Liver (tissue), 9 donors: Measurements from ENCODE around the gene PRPF19. TPM values are rescaled to one million over a fixed set of nuclear protein-coding genes. Genes with fewer than 3 reads are reported as not detected.

Experiments
- DNase-seq: peaks from one replicate; pipeline ENCODE4 v3.0.0-alpha.2; 2017; ENCODE audit warnings: low spot score
- H3K27ac ChIP-seq, 2 donors: one replicate each; pipeline ENCODE4 v1.7.0; 2013; ENCODE audit warnings: inconsistent platforms in 2 of 2, low read length in 2 of 2, control low read depth in 1 of 2, low read depth in 1 of 2, mild to moderate bottlenecking in 1 of 2
- H3K27me3 ChIP-seq, 4 donors: one replicate each; pipeline versions ENCODE4 v1.6.1 to v1.7.0; 2013; ENCODE audit warnings: low read length in 3 of 4, inconsistent platforms in 1 of 4, mild to moderate bottlenecking in 1 of 4, moderate library complexity in 1 of 4; ENCODE audit not compliant: control insufficient read depth in 4 of 4, insufficient read depth in 4 of 4
- H3K36me3 ChIP-seq, 4 donors: one replicate each; pipeline versions ENCODE4 v1.6.1 to v1.7.0; 2013; ENCODE audit warnings: low read length in 3 of 4, mild to moderate bottlenecking in 3 of 4, low read depth in 1 of 4, moderate library complexity in 1 of 4; ENCODE audit not compliant: control insufficient read depth in 4 of 4, insufficient read depth in 3 of 4
- H3K4me1 ChIP-seq, 4 donors: one replicate each; pipeline versions ENCODE4 v1.6.1 to v1.7.0; 2013; ENCODE audit warnings: low read length in 3 of 4, mild to moderate bottlenecking in 3 of 4, moderate library complexity in 1 of 4; ENCODE audit not compliant: control insufficient read depth in 4 of 4, insufficient read depth in 4 of 4
- H3K4me3 ChIP-seq, 3 donors: one replicate each; pipeline versions ENCODE4 v1.6.1 to v1.7.0; 2013; ENCODE audit warnings: low read length in 3 of 3, control low read depth in 1 of 3, low read depth in 1 of 3, mild to moderate bottlenecking in 1 of 3
- H3K9ac ChIP-seq, 2 donors: one replicate each; pipeline ENCODE4 v1.7.0; 2013; ENCODE audit warnings: low read length in 2 of 2, mild to moderate bottlenecking in 2 of 2, moderate library complexity in 2 of 2, control low read depth in 1 of 2, low read depth in 1 of 2
- H3K9me3 ChIP-seq, 4 donors: one replicate each; pipeline versions ENCODE4 v1.6.1 to v1.7.0; 2013; ENCODE audit warnings: low read length in 3 of 4; ENCODE audit not compliant: control insufficient read depth in 4 of 4
- EGR1 ChIP-seq, 2 donors: IDR thresholded peaks; 2 replicates each; pipeline ENCODE4 v1.6.1; 2016 to 2018; ENCODE audit warnings: antibody characterized with exemption in 2 of 2, low read depth in 2 of 2
- FOXA1 ChIP-seq: IDR thresholded peaks from 2 replicates; pipeline ENCODE4 v1.6.1; 2016; ENCODE audit warnings: antibody characterized with exemption
- FOXA2 ChIP-seq: IDR thresholded peaks from 2 replicates; pipeline ENCODE4 v1.6.1; 2016; ENCODE audit warnings: antibody characterized with exemption
- GABPA ChIP-seq, 2 donors: IDR thresholded peaks in 1 of 2; conservative IDR thresholded peaks in 1 of 2; 2 replicates each; pipeline ENCODE4 v1.6.1; 2016; ENCODE audit warnings: antibody characterized with exemption in 2 of 2, mild to moderate bottlenecking in 1 of 2, moderate library complexity in 1 of 2
- HNF4A ChIP-seq, 2 donors: conservative IDR thresholded peaks; 2 replicates each; pipeline ENCODE4 v1.6.1; 2016; ENCODE audit warnings: antibody characterized with exemption in 2 of 2, mild to moderate bottlenecking in 2 of 2
- HNF4G ChIP-seq: IDR thresholded peaks from 2 replicates; pipeline ENCODE4 v1.6.1; 2016; ENCODE audit warnings: antibody characterized with exemption
- JUND ChIP-seq, 2 donors: IDR thresholded peaks; 2 replicates each; pipeline ENCODE4 v1.6.1; 2016; ENCODE audit warnings: antibody characterized with exemption in 2 of 2
- NR2F2 ChIP-seq: IDR thresholded peaks from 2 replicates; pipeline ENCODE4 v1.6.1; 2016; ENCODE audit warnings: antibody characterized with exemption
- RAD21 ChIP-seq, 2 donors: IDR thresholded peaks; 2 replicates each; pipeline ENCODE4 v1.6.1; 2016; ENCODE audit warnings: antibody characterized with exemption in 2 of 2, mild to moderate bottlenecking in 2 of 2
- RXRA ChIP-seq, 2 donors: IDR thresholded peaks; 2 replicates each; pipeline ENCODE4 v1.6.1; 2017 to 2018; ENCODE audit warnings: antibody characterized with exemption in 2 of 2, mild to moderate bottlenecking in 1 of 2
- SP1 ChIP-seq: IDR thresholded peaks from 2 replicates; pipeline ENCODE4 v1.6.1; 2018; ENCODE audit warnings: antibody characterized with exemption, mild to moderate bottlenecking
- TAF1 ChIP-seq: conservative IDR thresholded peaks from 2 replicates; pipeline ENCODE4 v1.6.1; 2016; ENCODE audit warnings: antibody characterized with exemption, mild to moderate bottlenecking
- ZBTB33 ChIP-seq: IDR thresholded peaks from 2 replicates; pipeline ENCODE4 v1.6.1; 2016; ENCODE audit warnings: antibody characterized with exemption
- WGBS: extraction: QIAGEN DNeasy Blood & Tissue Kit; methylation state at CpG from one replicate; pipeline ENCODE4 v1.1.7; 2013; 5-methylcytosine and 5-hydroxymethylcytosine counted together
- polyA plus RNA-seq, 2 donors: library from polyadenylated mRNA; stranded (reverse) in 1 of 2; unstranded in 1 of 2; fragments of 200-250 nt in 1 of 2; fragments of >200 nt in 1 of 2; fragmentation: Nextera tagmentation in 1 of 2; extraction: Ambion mirVana in 1 of 2; gene quantifications; one replicate each; pipeline versions ENCODE4 v1.2.1 to v1.2.3, GENCODE V29; 2013 to 2015
- total RNA-seq, 2 donors: library from RNA; depleted of rRNA; stranded (reverse); fragments of >200 nt; gene quantifications; one replicate each; pipeline ENCODE4 v1.2.3, GENCODE V29; 2014
- TF ChIP-seq, protein P1 (sequence below): IDR thresholded peaks from 2 replicates; pipeline ENCODE4 v1.6.1; 2016; ENCODE audit warnings: antibody characterized with exemption
- TF ChIP-seq, protein P2 (sequence below): IDR thresholded peaks from 2 replicates; pipeline ENCODE4 v1.6.1; 2016; ENCODE audit warnings: antibody characterized with exemption, mild to moderate bottlenecking
- donor health status: healthy.
- donor health status: healthy.
- donor health status: healthy.
- donor health status: healthy.
- donor health status: healthy.

The PRPF19 gene
- total and polyA plus RNA-seq, 4 donors = 25.4 to 57.1 (median 40.4) TPM

GRCh38 chr11:60931917-60932316, 25.5 kb upstream of the PRPF19 start (continued):
- TF ChIP-seq ZBTB33 (no peak), NR2F2 (no peak), RAD21 (IDR thresholded peaks at IDR 0.05) (no peak), HNF4G (no peak), TAF1 (no peak), HNF4A (conservative IDR thresholded peaks at IDR 0.05) (no peak), RXRA (IDR thresholded peaks at IDR 0.05) (no peak)
- TF ChIP-seq, protein P1, sequence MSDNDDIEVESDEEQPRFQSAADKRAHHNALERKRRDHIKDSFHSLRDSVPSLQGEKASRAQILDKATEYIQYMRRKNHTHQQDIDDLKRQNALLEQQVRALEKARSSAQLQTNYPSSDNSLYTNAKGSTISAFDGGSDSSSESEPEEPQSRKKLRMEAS = no peak

GRCh38 chr11:60930394-60930793, 24.0 kb upstream of the PRPF19 start:
- H3K36me3 ChIP-seq = no peaks in the 10 kb centered on the region
- no peak overlapping the region for H3K9ac ChIP-seq
- no peak overlapping the region for H3K27ac ChIP-seq
- no peak overlapping the region for H3K4me3 ChIP-seq
- whole genome bisulfite sequencing = 92% methylated on average over 4 of the region's 4 CpGs
- H3K4me1 ChIP-seq = no peaks in the 10 kb centered on the region
- peaks cover 0 to 3% (median 0%) of the 10 kb centered on the region in 4 donors for H3K27me3 ChIP-seq
- DNase-seq = no peak
- no peak for TF ChIP-seq RAD21 (IDR thresholded peaks at IDR 0.05)
- TF ChIP-seq TAF1 = no peak
- no peaks in the 10 kb centered on the region for H3K9me3 ChIP-seq

DNA sequence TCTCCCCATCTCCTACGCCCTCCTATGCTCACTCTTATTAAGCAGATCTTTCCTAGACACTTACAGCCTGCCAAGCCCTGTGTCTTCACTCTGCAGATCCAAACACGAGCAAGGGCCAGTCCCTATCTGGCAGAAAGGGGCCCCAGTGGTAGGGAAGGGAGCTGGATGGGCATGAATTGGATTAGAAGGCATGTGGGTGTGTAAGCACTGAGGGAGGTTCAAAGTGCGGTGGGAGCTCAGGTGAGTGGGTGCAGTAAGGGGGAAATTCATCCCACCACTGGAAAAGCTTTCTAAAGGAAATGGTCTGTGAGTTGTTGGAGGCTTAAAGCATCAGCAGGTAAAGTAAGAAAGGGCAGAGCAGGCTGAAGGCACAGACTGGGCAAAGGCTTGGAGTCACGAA, 23.4 kb upstream of the PRPF19 start:
- Histone ChIP-seq H3K9ac (no peak overlapping the region), H3K36me3 (no peaks in the 10 kb centered on the region), H3K9me3 (no peaks in the 10 kb centered on the region), H3K27ac (no peak overlapping the region), H3K4me1 (peaks cover 0 to 2% (median 2%) of the 10 kb centered on the region in 4 donors), H3K4me3 (no peak overlapping the region), H3K27me3 (peaks cover 0 to 6% (median 0%) of the 10 kb centered on the region in 4 donors)
- 84% methylated on average over 4 of the region's 4 CpGs for WGBS
- DNase-seq = no peak
- TF ChIP-seq SP1 (no peak), FOXA2 (no peak), RAD21 (IDR thresholded peaks at IDR 0.05) (no peak), ZBTB33 (no peak)
- TF ChIP-seq, protein P1 = no peak

- Histone ChIP-seq H3K4me3 (no peak overlapping the region), H3K9me3 (no peaks in the 10 kb centered on the region), H3K4me1 (peaks cover 5 to 13% (median 5%) of the 10 kb centered on the region in 4 donors), H3K9ac (no peak overlapping the region), H3K36me3 (no peaks in the 10 kb centered on the region), H3K27me3 (peaks cover 0 to 6% (median 0%) of the 10 kb centered on the region in 4 donors), H3K27ac (no peak overlapping the region)
- DNase-seq = no peak
- WGBS = 93% methylated on average over 20 of the region's 20 CpGs
- TF ChIP-seq JUND (IDR thresholded peaks at IDR 0.05) (no peak), TAF1 (no peak), RAD21 (IDR thresholded peaks at IDR 0.05) (no peak), HNF4A (conservative IDR thresholded peaks at IDR 0.05) (no peak), FOXA1 (no peak), EGR1 (IDR thresholded peaks at IDR 0.05; ENCODE audit: low read depth in 2 of 2) (no peak), ZBTB33 (no peak), GABPA (IDR thresholded peaks at IDR 0.05 in 1 of 2, conservative IDR thresholded peaks at IDR 0.05 in 1 of 2) (no peak)
- TF ChIP-seq, protein P1 = no peak
- TF ChIP-seq, protein P2, sequence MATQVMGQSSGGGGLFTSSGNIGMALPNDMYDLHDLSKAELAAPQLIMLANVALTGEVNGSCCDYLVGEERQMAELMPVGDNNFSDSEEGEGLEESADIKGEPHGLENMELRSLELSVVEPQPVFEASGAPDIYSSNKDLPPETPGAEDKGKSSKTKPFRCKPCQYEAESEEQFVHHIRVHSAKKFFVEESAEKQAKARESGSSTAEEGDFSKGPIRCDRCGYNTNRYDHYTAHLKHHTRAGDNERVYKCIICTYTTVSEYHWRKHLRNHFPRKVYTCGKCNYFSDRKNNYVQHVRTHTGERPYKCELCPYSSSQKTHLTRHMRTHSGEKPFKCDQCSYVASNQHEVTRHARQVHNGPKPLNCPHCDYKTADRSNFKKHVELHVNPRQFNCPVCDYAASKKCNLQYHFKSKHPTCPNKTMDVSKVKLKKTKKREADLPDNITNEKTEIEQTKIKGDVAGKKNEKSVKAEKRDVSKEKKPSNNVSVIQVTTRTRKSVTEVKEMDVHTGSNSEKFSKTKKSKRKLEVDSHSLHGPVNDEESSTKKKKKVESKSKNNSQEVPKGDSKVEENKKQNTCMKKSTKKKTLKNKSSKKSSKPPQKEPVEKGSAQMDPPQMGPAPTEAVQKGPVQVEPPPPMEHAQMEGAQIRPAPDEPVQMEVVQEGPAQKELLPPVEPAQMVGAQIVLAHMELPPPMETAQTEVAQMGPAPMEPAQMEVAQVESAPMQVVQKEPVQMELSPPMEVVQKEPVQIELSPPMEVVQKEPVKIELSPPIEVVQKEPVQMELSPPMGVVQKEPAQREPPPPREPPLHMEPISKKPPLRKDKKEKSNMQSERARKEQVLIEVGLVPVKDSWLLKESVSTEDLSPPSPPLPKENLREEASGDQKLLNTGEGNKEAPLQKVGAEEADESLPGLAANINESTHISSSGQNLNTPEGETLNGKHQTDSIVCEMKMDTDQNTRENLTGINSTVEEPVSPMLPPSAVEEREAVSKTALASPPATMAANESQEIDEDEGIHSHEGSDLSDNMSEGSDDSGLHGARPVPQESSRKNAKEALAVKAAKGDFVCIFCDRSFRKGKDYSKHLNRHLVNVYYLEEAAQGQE = no peak
Measured at GRCh38 chr11:60928563-60929001, 22.2 kb upstream of the PRPF19 start.
